OCI-LY7 (cell line): ENCODE results near the gene ITLN1.

Source experiments
- CTCF ChIP-seq: fragments of 200-600 bp; sonication (generic); conservative IDR thresholded peaks from 2 replicates; pipeline ENCODE4 v1.5.1; 2014; ENCODE audit warnings: mild to moderate bottlenecking, antibody characterized with exemption, low read length, moderate library complexity, mixed read lengths
- EZH2phosphoT487 ChIP-seq: fragments of 200-600 bp; sonication (generic); IDR thresholded peaks from 2 replicates; pipeline ENCODE4 v1.6.1; 2018; ENCODE audit warnings: low read depth, borderline replicate concordance, mild to moderate bottlenecking, mixed run types, antibody characterized with exemption, low read length, moderate library complexity, mixed read lengths

DNA sequence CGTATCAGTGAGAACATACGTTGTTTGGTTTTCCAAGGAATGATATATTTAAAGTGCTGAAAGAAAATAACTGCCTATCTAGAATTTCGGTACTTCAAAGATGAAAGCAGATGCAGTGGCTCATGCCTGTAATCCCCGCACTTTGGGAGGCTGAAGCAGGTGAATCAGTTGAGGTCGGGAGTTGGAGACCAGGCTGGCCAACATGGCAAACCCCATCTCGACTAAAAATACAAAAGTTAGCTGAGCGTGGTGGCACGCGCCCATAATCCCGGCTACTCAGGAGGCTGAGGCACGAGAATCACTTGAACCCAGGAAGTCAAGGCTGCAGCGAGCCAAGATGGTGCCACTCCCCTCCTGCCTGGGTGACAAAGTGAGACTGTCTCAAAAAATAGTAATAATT is 38.7 kb downstream of the ITLN1 start:
- no peak for TF ChIP-seq CTCF
- no peak for TF ChIP-seq EZH2phosphoT487
